Muscle layer of duodenum (tissue), 2 donors: ENCODE data around the gene DVL2.

ENCODE experiments used
- H3K27ac ChIP-seq: one replicate; pipeline ENCODE4 v1.7.0; 2013; ENCODE audit warnings: mild to moderate bottlenecking, low read length
- H3K27me3 ChIP-seq: one replicate; pipeline ENCODE4 v1.7.0; 2013; ENCODE audit warnings: low read depth, mild to moderate bottlenecking, control low read depth, low read length
- H3K36me3 ChIP-seq, 2 donors: one replicate each; pipeline ENCODE4 v1.7.0; 2013; ENCODE audit warnings: low read length in 2 of 2, control low read depth in 1 of 2, mild to moderate bottlenecking in 1 of 2; ENCODE audit not compliant: insufficient read depth in 2 of 2, control insufficient read depth in 1 of 2
- H3K4me1 ChIP-seq, 2 donors: one replicate each; pipeline ENCODE4 v1.7.0; 2013; ENCODE audit warnings: low read length in 2 of 2, mild to moderate bottlenecking in 2 of 2, control low read depth in 1 of 2, moderate library complexity in 1 of 2; ENCODE audit not compliant: insufficient read depth in 2 of 2, control insufficient read depth in 1 of 2
- H3K4me3 ChIP-seq, 2 donors: one replicate each; pipeline ENCODE4 v1.7.0; 2013; ENCODE audit warnings: low read length in 2 of 2, low read depth in 1 of 2, mild to moderate bottlenecking in 1 of 2
- H3K9me3 ChIP-seq, 2 donors: one replicate each; pipeline ENCODE4 v1.7.0; 2013; ENCODE audit warnings: low read length in 2 of 2, control low read depth in 1 of 2, mild to moderate bottlenecking in 1 of 2; ENCODE audit not compliant: control insufficient read depth in 1 of 2
- donor health status: healthy.

DVL2 gene

GRCh38 chr17:7262935-7263800, 28.9 kb upstream of the DVL2 start:
- Histone ChIP-seq H3K36me3 (peaks cover 14% of the 10 kb centered on the region in 2 donors), H3K4me3 (peak overlapping the region; percentile 35 to 56), H3K9me3 (no peaks in the 10 kb centered on the region), H3K27me3 (peaks cover 28% of the 10 kb centered on the region), H3K4me1 (peaks cover 0 to 32% of the 10 kb centered on the region in 2 donors), H3K27ac (peak overlapping the region; percentile 88)

GRCh38 chr17:7262192-7262934, 28.0 kb upstream of the DVL2 start, which contains the start of gene CLDN7:
CLDN7 (minus strand) TSS chr17:7262478; CDS start chr17:7262043, 435 bp downstream.
- H3K4me3 ChIP-seq = peak within 1 kb of the TSS; percentile 56 to 60
- no peaks in the 10 kb centered on the region for H3K9me3 ChIP-seq
- H3K36me3 ChIP-seq = peaks cover 14 to 22% of the 10 kb centered on the region in 2 donors
- H3K27me3 ChIP-seq = peaks cover 28% of the 10 kb centered on the region
- H3K4me1 ChIP-seq = peaks cover 0 to 32% of the 10 kb centered on the region in 2 donors
- H3K27ac ChIP-seq = peak within 1 kb of the TSS; percentile 88

- H3K36me3 ChIP-seq = peaks cover 20 to 29% of the 10 kb centered on the region in 2 donors
- H3K4me1 ChIP-seq = peaks cover 0 to 32% of the 10 kb centered on the region in 2 donors
- peak overlapping the region; percentile 42 to 60 for H3K4me3 ChIP-seq
- peaks cover 28% of the 10 kb centered on the region for H3K27me3 ChIP-seq
- H3K9me3 ChIP-seq = no peaks in the 10 kb centered on the region
- H3K27ac ChIP-seq = peak overlapping the region; percentile 54
These were observed 27.3 kb upstream of the DVL2 start for GRCh38 chr17:7261379-7262191.

- Histone ChIP-seq H3K4me1 (peaks cover 0 to 32% of the 10 kb centered on the region in 2 donors), H3K9me3 (no peaks in the 10 kb centered on the region), H3K4me3 (peak overlapping the region; percentile 42 to 60), H3K36me3 (peaks cover 25 to 36% of the 10 kb centered on the region in 2 donors), H3K27me3 (peaks cover 28% of the 10 kb centered on the region), H3K27ac (peak overlapping the region; percentile 84)
These were observed 26.5 kb upstream of the DVL2 start for GRCh38 chr17:7260651-7261378.

GRCh38 chr17:7260151-7260550, 25.8 kb upstream of the DVL2 start:
- Histone ChIP-seq H3K4me3 (peak overlapping the region in 1 of 2 donors; percentile 42), H3K27me3 (peaks cover 28% of the 10 kb centered on the region), H3K4me1 (peaks cover 0 to 32% of the 10 kb centered on the region in 2 donors), H3K27ac (peak overlapping the region; percentile 84), H3K9me3 (no peaks in the 10 kb centered on the region), H3K36me3 (peaks cover 25 to 42% of the 10 kb centered on the region in 2 donors)

- Histone ChIP-seq H3K9me3 (no peaks in the 10 kb centered on the region), H3K27ac (peak overlapping the region; percentile 84), H3K36me3 (peaks cover 31 to 48% of the 10 kb centered on the region in 2 donors), H3K27me3 (peaks cover 27% of the 10 kb centered on the region), H3K4me1 (peaks cover 0 to 32% of the 10 kb centered on the region in 2 donors), H3K4me3 (peak overlapping the region in 1 of 2 donors; percentile 34)
These were observed 25.2 kb upstream of the DVL2 start for GRCh38 chr17:7259555-7259889.

GRCh38 chr17:7258731-7259554, 24.6 kb upstream of the DVL2 start:
- H3K27ac ChIP-seq = peak overlapping the region; percentile 84
- H3K9me3 ChIP-seq = no peaks in the 10 kb centered on the region
- H3K27me3 ChIP-seq = peaks cover 24% of the 10 kb centered on the region
- H3K36me3 ChIP-seq = peaks cover 36 to 53% of the 10 kb centered on the region in 2 donors
- peaks cover 0 to 32% of the 10 kb centered on the region in 2 donors for H3K4me1 ChIP-seq
- H3K4me3 ChIP-seq = peak overlapping the region in 1 of 2 donors; percentile 34

GRCh38 chr17:7256766-7257456, 22.6 kb upstream of the DVL2 start:
- peaks cover 7 to 25% of the 10 kb centered on the region in 2 donors for H3K4me1 ChIP-seq
- H3K9me3 ChIP-seq = no peaks in the 10 kb centered on the region
- peaks cover 8% of the 10 kb centered on the region for H3K27me3 ChIP-seq
- no peak overlapping the region for H3K27ac ChIP-seq
- no peak overlapping the region for H3K4me3 ChIP-seq
- H3K36me3 ChIP-seq = peaks cover 36 to 57% of the 10 kb centered on the region in 2 donors

GRCh38 chr17:7254511-7254910, 20.2 kb upstream of the DVL2 start:
- H3K36me3 ChIP-seq = peaks cover 35 to 55% of the 10 kb centered on the region in 2 donors

More at GRCh38 chr17:7254511-7254910, 20.2 kb upstream of the DVL2 start:
- Histone ChIP-seq H3K9me3 (no peaks in the 10 kb centered on the region), H3K4me3 (no peak overlapping the region), H3K27ac (no peak overlapping the region), H3K4me1 (peaks cover 15 to 26% of the 10 kb centered on the region in 2 donors), H3K27me3 (no peaks in the 10 kb centered on the region)
